NCI-H82 (cell line): ENCODE measurements around the gene ABCD2.
"Not testable (repeated sequence)": the region's sequence is repeated elsewhere in the genome, so short reads cannot be mapped to it uniquely, and the experiment has no call there.

ENCODE experiments used
- DNase-seq: peaks from one replicate; lab custom pipeline; 2025; lab: John Stamatoyannopoulos, UW

The ABCD2 gene

DNA sequence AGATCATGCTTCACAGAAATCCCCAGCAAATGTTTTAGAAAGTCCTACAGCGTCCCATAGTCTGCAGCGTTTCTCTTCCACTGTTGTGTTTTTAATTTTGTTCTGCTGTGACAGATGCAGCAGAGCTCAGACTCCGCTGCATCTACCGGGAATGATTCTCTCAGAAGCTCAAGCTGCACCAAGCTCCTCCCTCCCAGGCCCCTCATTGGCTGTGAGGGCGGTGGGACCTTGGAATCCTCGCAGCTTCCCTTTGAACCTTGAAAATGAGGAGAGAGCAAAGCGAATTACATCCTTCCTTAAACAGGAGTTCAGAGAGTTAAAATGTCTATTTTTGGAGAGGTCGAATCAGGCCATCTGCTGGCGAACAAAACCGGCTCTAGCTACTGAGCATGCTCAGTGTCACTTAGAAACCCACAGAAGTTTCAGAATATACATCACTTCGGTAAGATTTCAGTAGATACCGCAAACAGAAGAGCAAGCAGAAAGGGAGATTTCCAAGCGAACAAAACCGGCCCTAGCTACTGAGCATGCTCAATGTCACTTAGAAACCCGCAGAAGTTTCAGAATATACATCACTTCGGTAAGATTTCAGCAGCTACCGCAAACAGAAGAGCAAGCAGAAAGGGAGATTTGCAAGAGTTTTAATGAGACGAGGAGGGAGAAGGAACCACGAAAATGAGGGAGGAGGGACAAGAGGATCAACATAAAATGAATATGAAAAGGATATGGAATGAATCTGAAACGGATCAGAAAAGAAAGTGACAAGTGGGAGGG, at the start of gene ABCD2:
TSS of gene ABCD2 (minus strand) at position 144 of the 774 bp plus-strand sequence. CDS start 188 bp downstream, outside the sequence.
- peak; percentile 86 for DNase-seq

DNA sequence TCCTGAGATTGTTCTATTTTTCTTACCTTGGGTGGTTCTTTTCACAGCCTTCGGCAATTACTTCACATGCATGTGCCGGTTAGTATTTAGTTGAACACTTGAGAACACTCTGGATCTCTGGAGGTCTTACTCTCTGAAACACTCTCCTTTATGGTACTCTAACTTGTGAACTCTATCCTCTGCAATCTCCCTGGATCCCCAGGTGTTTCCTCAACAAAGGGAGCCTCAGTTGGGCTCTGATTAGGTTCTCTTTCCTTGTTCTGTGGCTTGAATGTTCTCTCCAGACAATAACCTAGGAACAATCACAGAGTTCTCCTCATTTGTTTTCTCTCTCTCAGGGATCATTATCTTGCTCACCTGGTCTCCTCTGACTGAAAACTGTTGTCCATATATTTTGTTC, 40.5 kb upstream of the ABCD2 start:
- DNase-seq, result no peak

- DNase-seq, result no peak
Observed at GRCh38 chr12:39647383-39647782, 27.8 kb upstream of the ABCD2 start.

DNA sequence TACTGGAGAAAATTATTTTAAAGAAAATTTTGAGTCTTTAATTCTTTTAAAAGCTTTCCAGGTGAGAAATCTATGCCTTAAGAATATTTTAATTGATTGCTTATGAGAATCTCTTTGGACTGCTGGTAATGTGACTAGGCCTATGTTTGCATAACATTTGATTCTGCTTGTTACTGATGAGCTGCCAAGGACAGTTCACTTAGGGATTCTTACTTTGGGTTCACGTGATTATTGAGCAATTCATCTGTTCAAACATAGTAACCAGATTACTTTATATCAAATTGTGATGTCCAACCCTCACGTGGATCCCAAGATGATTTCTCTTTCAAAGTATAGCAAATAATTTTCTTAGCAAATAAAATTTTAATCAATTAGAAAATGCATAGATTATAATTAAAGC, 27.4 kb upstream of the ABCD2 start:
- DNase-seq, result peak; percentile 4

- no peak for DNase-seq
Observed at GRCh38 chr12:39643052-39643451, 23.4 kb upstream of the ABCD2 start.

DNA sequence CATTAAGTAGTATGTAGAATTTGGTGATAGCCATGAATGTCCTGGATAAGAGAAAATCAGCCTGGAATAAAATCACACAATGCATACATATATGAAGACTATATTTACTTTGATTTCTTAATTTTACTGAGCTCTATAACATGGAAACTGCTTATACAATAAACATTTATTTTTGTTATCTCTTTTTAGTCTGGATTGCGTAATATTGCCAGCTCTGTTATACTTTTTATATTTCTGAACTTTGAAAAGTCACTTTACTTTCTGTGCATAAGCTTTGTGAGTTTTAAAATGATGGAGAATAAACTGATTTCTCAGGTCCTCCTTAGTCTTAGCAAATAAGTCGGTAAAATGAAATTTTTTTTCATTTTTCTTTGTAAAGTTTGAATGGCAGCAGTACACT, 19.2 kb upstream of the ABCD2 start:
- DNase-seq, result no peak

- DNase-seq, result no peak
Observed at GRCh38 chr12:39638178-39638577, 18.6 kb upstream of the ABCD2 start.

DNA sequence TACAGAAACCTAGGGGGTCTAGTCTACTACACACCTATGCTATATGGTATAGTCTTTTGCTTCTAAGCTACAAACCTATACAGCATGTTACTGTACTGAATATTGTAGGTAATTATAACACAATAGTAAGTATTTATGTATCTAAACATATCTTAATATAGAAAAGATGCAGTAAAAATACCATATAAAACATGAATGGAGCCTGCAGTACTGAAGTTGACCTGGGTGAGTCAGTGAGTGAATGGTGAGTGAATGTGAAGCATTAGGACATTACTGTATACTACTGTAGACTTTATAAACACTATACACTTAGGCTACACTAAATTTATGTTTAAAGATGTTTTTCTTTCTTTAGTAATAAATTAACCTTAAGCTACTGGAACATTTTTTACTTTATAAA, 13.1 kb upstream of the ABCD2 start:
- no peak for DNase-seq

DNA sequence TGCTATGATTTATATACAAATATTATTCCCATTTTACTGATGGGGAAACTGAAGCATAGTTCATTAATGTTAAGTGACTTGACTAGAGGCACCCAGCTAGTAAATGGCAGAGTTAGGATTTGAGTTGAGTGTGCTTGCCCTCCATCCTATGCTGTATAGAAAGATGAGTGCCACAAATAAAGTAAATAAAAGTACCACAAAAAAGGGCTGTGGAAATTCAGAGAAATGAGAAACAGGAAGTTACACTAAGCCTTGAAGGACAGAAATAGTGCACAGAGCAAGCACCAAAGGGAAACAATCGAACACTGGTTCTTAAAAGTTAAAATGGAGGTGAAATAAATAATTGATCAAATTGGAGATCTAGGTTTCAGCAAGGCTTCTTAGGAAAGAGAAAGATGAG, 9.2 kb upstream of the ABCD2 start:
- no peak for DNase-seq

DNA sequence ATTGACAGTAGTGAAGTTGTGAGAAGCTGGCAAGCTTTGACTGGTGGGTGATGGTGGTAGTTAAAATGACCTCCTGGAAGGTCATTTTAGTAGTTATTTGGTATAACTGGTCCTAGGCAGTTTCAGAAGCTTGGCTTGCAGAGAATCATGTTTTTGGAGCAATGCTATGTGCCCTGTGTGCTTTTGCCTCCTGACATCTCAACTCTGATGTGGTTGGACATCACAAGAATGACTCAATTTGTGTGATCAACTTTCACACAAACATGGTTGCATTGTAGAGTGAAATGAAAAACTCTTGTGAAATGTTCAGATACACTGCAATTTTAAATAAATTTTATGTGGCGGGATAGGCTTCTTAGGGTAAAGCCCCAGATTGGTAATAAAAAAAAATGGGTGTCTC, 8.3 kb upstream of the ABCD2 start:
- DNase-seq, result no peak

- DNase-seq, result no peak
Observed at GRCh38 chr12:39626033-39626814, 6.6 kb upstream of the ABCD2 start.

GRCh38 chr12:39623919-39624318, 4.3 kb upstream of the ABCD2 start:
- DNase-seq, result no peak

DNA sequence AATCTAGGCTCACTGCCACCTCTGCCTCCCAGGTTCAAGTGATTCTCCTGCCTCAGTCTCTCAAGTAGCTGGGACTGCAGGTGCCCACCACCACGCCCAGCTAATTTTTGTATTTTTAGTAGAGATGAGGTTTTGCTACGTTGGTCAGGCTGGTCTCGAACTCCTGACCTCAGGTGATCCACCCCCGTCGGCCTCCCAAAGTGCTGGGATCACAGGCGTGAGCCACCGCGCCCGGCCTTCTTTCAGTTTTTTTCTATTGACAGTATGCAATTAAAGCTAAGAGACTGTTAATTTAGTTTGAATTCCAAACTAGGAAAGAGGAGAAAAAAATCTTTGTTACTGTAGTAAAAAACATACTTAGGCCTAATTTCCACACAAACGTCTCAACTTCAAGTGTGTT, 3.6 kb upstream of the ABCD2 start:
- DNase-seq, result not testable (repeated sequence)

GRCh38 chr12:39622306-39622705, 2.7 kb upstream of the ABCD2 start:
- DNase-seq, result no peak

DNA sequence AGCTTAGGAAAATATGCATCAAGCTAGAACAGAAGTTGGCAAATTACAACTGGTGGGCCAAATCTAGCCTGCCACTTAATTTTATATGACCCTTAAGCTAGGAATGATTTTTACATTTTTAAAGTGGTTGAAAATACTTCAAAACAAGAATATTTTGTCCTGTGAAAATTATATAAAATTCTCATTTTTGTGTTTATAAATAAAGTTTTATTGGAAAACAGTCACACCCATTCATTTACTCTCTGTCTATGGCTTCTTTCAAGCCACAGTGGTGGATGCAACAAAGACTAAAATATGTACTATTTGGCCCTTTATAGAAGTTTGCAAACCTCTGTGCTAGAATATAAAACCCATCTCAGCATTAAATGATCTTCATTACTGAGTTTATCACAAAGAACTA, 2.1 kb upstream of the ABCD2 start:
- no peak for DNase-seq

- DNase-seq, result no peak
Observed at GRCh38 chr12:39620659-39621658, 1.4 kb upstream of the ABCD2 start.

DNA sequence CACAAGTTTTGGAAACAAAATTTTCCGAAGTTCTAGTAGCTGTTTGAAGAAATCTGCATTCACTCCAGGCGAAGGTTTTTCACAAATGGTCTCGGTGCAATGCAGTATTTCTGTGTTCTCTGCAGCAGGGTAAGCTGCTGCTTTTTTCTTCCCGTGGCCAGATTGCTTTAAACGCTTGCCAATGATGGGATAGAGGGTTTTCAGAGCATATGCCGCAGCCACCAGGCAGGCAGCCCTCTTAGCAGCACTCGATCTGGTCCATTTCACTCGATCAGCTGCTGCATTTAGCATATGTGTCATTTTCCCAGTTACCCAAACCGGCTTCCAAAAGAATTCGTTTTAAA, 315 bp downstream of the ABCD2 start:
- DNase-seq, result peak; percentile 74

GRCh38 chr12:39618701-39619100, 902 bp downstream of the ABCD2 start:
- no peak for DNase-seq

GRCh38 chr12:39617887-39618286, 1.7 kb downstream of the ABCD2 start:
- DNase-seq, result no peak

DNA sequence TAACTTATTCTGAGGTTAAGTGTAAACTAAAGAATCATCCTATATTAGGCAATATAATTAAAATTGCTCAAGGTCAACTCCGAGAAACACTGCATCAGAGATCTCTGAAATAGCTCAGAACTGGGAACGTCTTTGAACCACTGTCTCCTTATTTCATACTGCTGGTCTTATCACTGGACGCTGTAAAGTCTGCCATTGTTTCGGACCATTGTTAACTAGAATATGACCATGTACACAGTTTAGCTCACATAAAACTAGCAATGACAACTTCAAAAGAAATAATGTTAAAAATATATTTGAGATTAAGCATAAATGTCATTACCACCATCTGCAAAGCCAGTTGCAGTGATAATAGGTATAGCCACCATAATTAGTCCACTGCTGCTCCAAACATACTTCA, 2.9 kb downstream of the ABCD2 start:
- DNase-seq, result no peak

GRCh38 chr12:39616251-39616650, 3.4 kb downstream of the ABCD2 start:
- no peak for DNase-seq

DNA sequence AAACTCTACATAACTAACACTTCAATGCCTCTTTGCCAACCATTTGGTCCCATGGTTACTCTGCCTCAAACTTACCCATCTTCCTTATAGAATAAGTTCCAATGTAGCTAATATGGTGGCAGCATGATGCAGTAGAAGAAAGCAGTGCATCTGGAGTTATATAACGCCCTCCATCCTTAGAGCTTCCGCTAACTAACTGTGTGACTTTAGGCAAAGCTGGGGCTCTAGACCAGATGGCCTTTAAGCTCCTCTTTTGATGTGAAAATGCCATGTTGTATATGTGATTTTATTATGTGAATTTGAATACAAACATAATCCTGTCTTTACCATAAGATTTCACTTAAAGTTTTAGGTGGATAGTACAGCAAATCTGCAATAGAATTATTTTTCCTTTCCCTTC, 6.1 kb downstream of the ABCD2 start:
- peak; percentile 12 for DNase-seq
